Measurements from ENCODE around the gene ENOX2. TPM values are rescaled to one million over a fixed set of nuclear protein-coding genes. Genes with fewer than 3 reads are reported as not detected.

Gene ENOX2
- total RNA-seq, 1 experiment from 2014 or later = 24.3 TPM

GRCh38 chrX:130772776-130773143 lies 130.2 kb downstream of the ENOX2 start:
- no TSS peak for BruUV-seq (replicated peaks)
- Mint-ChIP-seq H3K4me3 (ENCODE audit: unreplicated experiment) (no peak overlapping the region), H3K36me3 (ENCODE audit: insufficient read depth, unreplicated experiment) (no peaks in the 10 kb centered on the region), H3K4me1 (ENCODE audit: insufficient read depth, unreplicated experiment) (peaks cover 8% of the 10 kb centered on the region), H3K27ac (ENCODE audit: low read depth, unreplicated experiment) (no peak overlapping the region), H3K9me3 (ENCODE audit: unreplicated experiment) (no peaks in the 10 kb centered on the region), H3K27me3 (ENCODE audit: insufficient read depth, unreplicated experiment) (peaks cover 31% of the 10 kb centered on the region)
- POLR2A ChIA-PET = no interaction called here
- CTCF ChIA-PET = interaction anchor here (1.1 kb wide), 1 partner anchor 27 kb away, joined by 3 read pairs; no protein-coding TSS in a partner anchor
- no peak for DNase-seq (ENCODE audit: unreplicated experiment)
- no peak for TF ChIP-seq CTCF (IDR thresholded peaks at IDR 0.05; ENCODE audit: unreplicated experiment)
- intact Hi-C loops (cut with micrococcal nuclease) = no loop called here

- Mint-ChIP-seq H3K27ac (ENCODE audit: low read depth, unreplicated experiment) (no peak overlapping the region), H3K4me1 (ENCODE audit: insufficient read depth, unreplicated experiment) (peaks cover 8% of the 10 kb centered on the region), H3K27me3 (ENCODE audit: insufficient read depth, unreplicated experiment) (peaks cover 36% of the 10 kb centered on the region), H3K4me3 (ENCODE audit: unreplicated experiment) (no peak overlapping the region), H3K36me3 (ENCODE audit: insufficient read depth, unreplicated experiment) (no peaks in the 10 kb centered on the region), H3K9me3 (ENCODE audit: unreplicated experiment) (no peaks in the 10 kb centered on the region)
- ChIA-PET CTCF (interaction anchor here (1.1 kb wide), 1 partner anchor 28 kb away, joined by 3 read pairs; no protein-coding TSS in a partner anchor), POLR2A (no interaction called here)
- TF ChIP-seq CTCF (IDR thresholded peaks at IDR 0.05; ENCODE audit: unreplicated experiment) = no peak
- BruUV-seq (replicated peaks) = no TSS peak
- peak; percentile 5 for DNase-seq (ENCODE audit: unreplicated experiment)
- intact Hi-C loops (cut with micrococcal nuclease) = no loop called here
These were observed 130.8 kb downstream of the ENOX2 start for GRCh38 chrX:130772105-130772775.

- Mint-ChIP-seq H3K36me3 (ENCODE audit: insufficient read depth, unreplicated experiment) (no peaks in the 10 kb centered on the region), H3K9me3 (ENCODE audit: unreplicated experiment) (no peaks in the 10 kb centered on the region), H3K27me3 (ENCODE audit: insufficient read depth, unreplicated experiment) (peaks cover 38% of the 10 kb centered on the region), H3K4me3 (ENCODE audit: unreplicated experiment) (no peak overlapping the region), H3K4me1 (ENCODE audit: insufficient read depth, unreplicated experiment) (peaks cover 8% of the 10 kb centered on the region), H3K27ac (ENCODE audit: low read depth, unreplicated experiment) (no peak overlapping the region)
- intact Hi-C loops (cut with micrococcal nuclease) = no loop called here
- no TSS peak for BruUV-seq (replicated peaks)
- CTCF ChIA-PET = interaction anchor here (1.1 kb wide), 1 partner anchor 28 kb away, joined by 3 read pairs; no protein-coding TSS in a partner anchor
- no peak for TF ChIP-seq CTCF (IDR thresholded peaks at IDR 0.05; ENCODE audit: unreplicated experiment)
- no peak for DNase-seq (ENCODE audit: unreplicated experiment)
- POLR2A ChIA-PET = no interaction called here
These were observed 131.4 kb downstream of the ENOX2 start for GRCh38 chrX:130771648-130772047.

- Mint-ChIP-seq H3K27ac (ENCODE audit: low read depth, unreplicated experiment) (no peak overlapping the region), H3K9me3 (ENCODE audit: unreplicated experiment) (no peaks in the 10 kb centered on the region), H3K4me3 (ENCODE audit: unreplicated experiment) (no peak overlapping the region), H3K4me1 (ENCODE audit: insufficient read depth, unreplicated experiment) (peaks cover 8% of the 10 kb centered on the region), H3K27me3 (ENCODE audit: insufficient read depth, unreplicated experiment) (peaks cover 38% of the 10 kb centered on the region), H3K36me3 (ENCODE audit: insufficient read depth, unreplicated experiment) (no peaks in the 10 kb centered on the region)
- intact Hi-C loops (cut with micrococcal nuclease) = no loop called here
- no peak for TF ChIP-seq CTCF (IDR thresholded peaks at IDR 0.05; ENCODE audit: unreplicated experiment)
- BruUV-seq (replicated peaks) = no TSS peak
- ChIA-PET CTCF (no interaction called here), POLR2A (interaction anchor here (0.6 kb wide), 1 partner anchor 46 kb away, joined by 4 read pairs; no protein-coding TSS in a partner anchor)
- peak; percentile 8 for DNase-seq (ENCODE audit: unreplicated experiment)
These were observed 131.8 kb downstream of the ENOX2 start for GRCh38 chrX:130771230-130771629.
